ENCODE data around the gene KIR3DL2.
"Not testable (repeated sequence)": the region's sequence is repeated elsewhere in the genome, so short reads cannot be mapped to it uniquely, and the experiment has no call there.

KIR3DL2 gene

GRCh38 chr19:54889566-54889965 is 39.3 kb downstream of the KIR3DL2 start:
- H3K79me2 ChIP-seq (ENCODE audit: insufficient read depth, low read length), result no peaks in the 10 kb centered on the region
- H3K4me2 ChIP-seq (ENCODE audit: insufficient read depth, low read length), result no peak overlapping the region
- no peaks in the 10 kb centered on the region for H3K27me3 ChIP-seq (ENCODE audit: insufficient read depth, low read length, poor library complexity)
- TF ChIP-seq EZH2 (IDR thresholded peaks at IDR 0.05; ENCODE audit: borderline replicate concordance, low read depth, low read length, severe bottlenecking), result no peak
- TF ChIP-seq CTCF (IDR thresholded peaks at IDR 0.05; ENCODE audit: borderline replicate concordance, extremely low read depth, low read length, poor library complexity, severe bottlenecking), result no peak
- no peak for DNase-seq
- H3K4me1 ChIP-seq (ENCODE audit: insufficient read depth, low read length), result no peaks in the 10 kb centered on the region
- H3K27ac ChIP-seq (ENCODE audit: low read length), result no peak overlapping the region
- H3K9ac ChIP-seq (ENCODE audit: low read depth, low read length), result no peak overlapping the region
- no peaks in the 10 kb centered on the region for H3K36me3 ChIP-seq (ENCODE audit: insufficient read depth, low read length)
- H3K4me3 ChIP-seq (ENCODE audit: low read depth in 1 of 2, low read length in 2 of 2), result no peak overlapping the region
- ATAC-seq (ENCODE audit: insufficient read depth, low read depth), result no peak
- no peak overlapping the region; the same call in 1 of the 2 replicates for H2AFZ ChIP-seq (ENCODE audit: low read depth, low read length)
- H4K20me1 ChIP-seq (ENCODE audit: insufficient read depth, low read length), result no peaks in the 10 kb centered on the region
- H3K9me3 ChIP-seq (ENCODE audit: insufficient read depth, low read length, severe bottlenecking), result no peaks in the 10 kb centered on the region

- H3K9me3 ChIP-seq (ENCODE audit: insufficient read depth, low read length, severe bottlenecking), result no peaks in the 10 kb centered on the region
Measured at GRCh38 chr19:54893406-54893805, 43.2 kb downstream of the KIR3DL2 start.

GRCh38 chr19:54894106-54894505 is 43.9 kb downstream of the KIR3DL2 start:
- not testable (repeated sequence) for H3K4me2 ChIP-seq (ENCODE audit: insufficient read depth, low read length); DNase-seq; H3K4me3 ChIP-seq (ENCODE audit: low read depth in 1 of 2, low read length in 2 of 2); H3K36me3 ChIP-seq (ENCODE audit: insufficient read depth, low read length); ATAC-seq (ENCODE audit: insufficient read depth, low read depth); H3K79me2 ChIP-seq (ENCODE audit: insufficient read depth, low read length); H3K9me3 ChIP-seq (ENCODE audit: insufficient read depth, low read length, severe bottlenecking); H3K4me1 ChIP-seq (ENCODE audit: insufficient read depth, low read length); H2AFZ ChIP-seq (ENCODE audit: low read depth, low read length); H3K27me3 ChIP-seq (ENCODE audit: insufficient read depth, low read length, poor library complexity); H3K27ac ChIP-seq (ENCODE audit: low read length); H3K9ac ChIP-seq (ENCODE audit: low read depth, low read length); H4K20me1 ChIP-seq (ENCODE audit: insufficient read depth, low read length)

More at GRCh38 chr19:54893406-54893805, 43.2 kb downstream of the KIR3DL2 start:
- Histone ChIP-seq H3K4me2 (ENCODE audit: insufficient read depth, low read length) (no peak overlapping the region), H3K9ac (ENCODE audit: low read depth, low read length) (no peak overlapping the region), H3K4me3 (ENCODE audit: low read depth in 1 of 2, low read length in 2 of 2) (no peak overlapping the region), H3K4me1 (ENCODE audit: insufficient read depth, low read length) (no peaks in the 10 kb centered on the region), H3K27ac (ENCODE audit: low read length) (no peak overlapping the region), H3K36me3 (ENCODE audit: insufficient read depth, low read length) (no peaks in the 10 kb centered on the region), H4K20me1 (ENCODE audit: insufficient read depth, low read length) (no peaks in the 10 kb centered on the region), H2AFZ (ENCODE audit: low read depth, low read length) (no peak overlapping the region), H3K79me2 (ENCODE audit: insufficient read depth, low read length) (no peaks in the 10 kb centered on the region), H3K27me3 (ENCODE audit: insufficient read depth, low read length, poor library complexity) (no peaks in the 10 kb centered on the region)
- DNase-seq (no peak), ATAC-seq (ENCODE audit: insufficient read depth, low read depth) (no peak)
- TF ChIP-seq CTCF (IDR thresholded peaks at IDR 0.05; ENCODE audit: borderline replicate concordance, extremely low read depth, low read length, poor library complexity, severe bottlenecking) (no peak), EZH2 (IDR thresholded peaks at IDR 0.05; ENCODE audit: borderline replicate concordance, low read depth, low read length, severe bottlenecking) (no peak)

GRCh38 chr19:54896036-54896435 is 45.8 kb downstream of the KIR3DL2 start:
- no peaks in the 10 kb centered on the region for H3K36me3 ChIP-seq (ENCODE audit: insufficient read depth, low read length)
- H3K27me3 ChIP-seq (ENCODE audit: insufficient read depth, low read length, poor library complexity), result no peaks in the 10 kb centered on the region

GRCh38 chr19:54898685-54899084 is 48.4 kb downstream of the KIR3DL2 start:
- H3K36me3 ChIP-seq (ENCODE audit: insufficient read depth, low read length); H3K79me2 ChIP-seq (ENCODE audit: insufficient read depth, low read length); H3K4me2 ChIP-seq (ENCODE audit: insufficient read depth, low read length); H3K4me1 ChIP-seq (ENCODE audit: insufficient read depth, low read length); H3K4me3 ChIP-seq (ENCODE audit: low read depth in 1 of 2, low read length in 2 of 2); H3K27ac ChIP-seq (ENCODE audit: low read length); DNase-seq; ATAC-seq (ENCODE audit: insufficient read depth, low read depth); H3K9ac ChIP-seq (ENCODE audit: low read depth, low read length); H3K9me3 ChIP-seq (ENCODE audit: insufficient read depth, low read length, severe bottlenecking); H4K20me1 ChIP-seq (ENCODE audit: insufficient read depth, low read length); H3K27me3 ChIP-seq (ENCODE audit: insufficient read depth, low read length, poor library complexity); H2AFZ ChIP-seq (ENCODE audit: low read depth, low read length): not testable (repeated sequence)

More at GRCh38 chr19:54896036-54896435, 45.8 kb downstream of the KIR3DL2 start:
- ATAC-seq (ENCODE audit: insufficient read depth, low read depth) (no peak), DNase-seq (no peak)
- no peak overlapping the region for H3K27ac ChIP-seq (ENCODE audit: low read length)
- no peak overlapping the region for H3K9ac ChIP-seq (ENCODE audit: low read depth, low read length)
- H2AFZ ChIP-seq (ENCODE audit: low read depth, low read length), result no peak overlapping the region
- H3K4me2 ChIP-seq (ENCODE audit: insufficient read depth, low read length), result no peak overlapping the region
- H3K4me1 ChIP-seq (ENCODE audit: insufficient read depth, low read length), result no peaks in the 10 kb centered on the region
- no peak overlapping the region for H3K4me3 ChIP-seq (ENCODE audit: low read depth in 1 of 2, low read length in 2 of 2)
- no peaks in the 10 kb centered on the region for H4K20me1 ChIP-seq (ENCODE audit: insufficient read depth, low read length)
- TF ChIP-seq CTCF (IDR thresholded peaks at IDR 0.05; ENCODE audit: borderline replicate concordance, extremely low read depth, low read length, poor library complexity, severe bottlenecking), result no peak
- no peak for TF ChIP-seq EZH2 (IDR thresholded peaks at IDR 0.05; ENCODE audit: borderline replicate concordance, low read depth, low read length, severe bottlenecking)
- H3K9me3 ChIP-seq (ENCODE audit: insufficient read depth, low read length, severe bottlenecking), result no peaks in the 10 kb centered on the region
- no peaks in the 10 kb centered on the region for H3K79me2 ChIP-seq (ENCODE audit: insufficient read depth, low read length)

- H3K4me2 ChIP-seq (ENCODE audit: insufficient read depth, low read length); ATAC-seq (ENCODE audit: insufficient read depth, low read depth); DNase-seq; H3K9me3 ChIP-seq (ENCODE audit: insufficient read depth, low read length, severe bottlenecking); H2AFZ ChIP-seq (ENCODE audit: low read depth, low read length); H3K4me3 ChIP-seq (ENCODE audit: low read depth in 1 of 2, low read length in 2 of 2); H3K27me3 ChIP-seq (ENCODE audit: insufficient read depth, low read length, poor library complexity); H3K36me3 ChIP-seq (ENCODE audit: insufficient read depth, low read length); H3K27ac ChIP-seq (ENCODE audit: low read length); H3K79me2 ChIP-seq (ENCODE audit: insufficient read depth, low read length); H3K9ac ChIP-seq (ENCODE audit: low read depth, low read length); H3K4me1 ChIP-seq (ENCODE audit: insufficient read depth, low read length); H4K20me1 ChIP-seq (ENCODE audit: insufficient read depth, low read length): not testable (repeated sequence)
Measured at GRCh38 chr19:54899646-54900045, 49.4 kb downstream of the KIR3DL2 start.
